Activated naive CD4-positive, alpha-beta T cell treated with anti-CD3 and anti-CD28 coated beads, Interleukin-2, amount 50 U/mL, for 72 hours (primary cell): ENCODE results near the gene CACNA1S. TPM values are rescaled to one million over a fixed set of nuclear protein-coding genes. Genes with fewer than 3 reads are reported as not detected.
A peak's percentile ranks its signal among the peaks of the same experiment; 100 is the strongest.

ENCODE experiments used
- ATAC-seq, 2 donors: fragments of 150-1000 bp; cut with Tn5 transposase; 2 replicates each; pipeline ENCODE4 v1.10.0; 2021; ENCODE audit warnings: mild to moderate bottlenecking in 2 of 2, moderate library complexity in 2 of 2
- DNase-seq, 2 donors: peaks; one replicate each; pipeline ENCODE4 v3.0.0; 2021 to 2022; ENCODE audit warnings: low spot score in 2 of 2
- H3K27ac Mint-ChIP-seq, 2 donors: one replicate each; pipeline ENCODE4 v1.8.0; 2022; ENCODE audit warnings: mild to moderate bottlenecking in 2 of 2, mixed read lengths in 2 of 2
- H3K36me3 Mint-ChIP-seq, 2 donors: one replicate each; pipeline ENCODE4 v1.8.0; 2022; ENCODE audit warnings: mixed read lengths in 2 of 2
- H3K9me3 Mint-ChIP-seq, 2 donors: one replicate each; pipeline ENCODE4 v1.8.0; 2022; ENCODE audit warnings: mixed read lengths in 2 of 2
- total RNA-seq, 2 donors: library from RNA; stranded (reverse); gene quantifications; one replicate each; pipeline ENCODE4 v1.2.3, GENCODE V29; 2022

The CACNA1S gene
- total RNA-seq, 2 donors from 2014 or later = not detected

- H3K36me3 Mint-ChIP-seq = no peaks in the 10 kb centered on the region
- H3K9me3 Mint-ChIP-seq = no peaks in the 10 kb centered on the region
- DNase-seq (no peak), ATAC-seq (no peak)
- H3K27ac Mint-ChIP-seq = no peak overlapping the region
Observed at GRCh38 chr1:201091256-201091655, 21.0 kb downstream of the CACNA1S start.

- DNase-seq (no peak), ATAC-seq (no peak)
- no peak overlapping the region for H3K27ac Mint-ChIP-seq
- no peaks in the 10 kb centered on the region for H3K36me3 Mint-ChIP-seq
- H3K9me3 Mint-ChIP-seq = no peaks in the 10 kb centered on the region
Observed at GRCh38 chr1:201090541-201090940, 21.7 kb downstream of the CACNA1S start.

DNA sequence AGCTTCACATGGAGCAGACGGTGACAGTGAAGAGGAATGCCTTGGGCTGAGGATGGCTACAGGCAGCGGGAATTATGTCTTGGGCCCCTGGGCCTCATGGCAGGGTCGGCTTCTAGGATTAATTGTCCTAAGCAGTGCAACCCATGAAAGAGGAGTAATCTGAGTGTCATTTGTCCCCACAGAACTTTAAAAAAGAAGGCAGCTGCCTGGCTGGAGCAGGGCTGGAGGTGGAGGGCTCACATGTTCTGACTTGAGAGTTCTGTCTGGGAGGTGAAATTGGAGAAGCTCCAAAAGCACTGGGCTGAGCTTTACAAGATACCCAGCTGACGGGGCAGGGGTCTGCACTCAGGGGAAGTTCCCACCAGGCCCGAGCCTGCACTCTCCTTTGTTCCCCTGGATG is 22.6 kb downstream of the CACNA1S start:
- ATAC-seq (no peak), DNase-seq (no peak)
- Mint-ChIP-seq H3K36me3 (no peaks in the 10 kb centered on the region), H3K9me3 (no peaks in the 10 kb centered on the region), H3K27ac (no peak overlapping the region)

GRCh38 chr1:201088901-201089525 is 23.2 kb downstream of the CACNA1S start:
- ATAC-seq = no peak
- Mint-ChIP-seq H3K27ac (no peak overlapping the region), H3K9me3 (no peaks in the 10 kb centered on the region), H3K36me3 (no peaks in the 10 kb centered on the region)
- no peak for DNase-seq

DNA sequence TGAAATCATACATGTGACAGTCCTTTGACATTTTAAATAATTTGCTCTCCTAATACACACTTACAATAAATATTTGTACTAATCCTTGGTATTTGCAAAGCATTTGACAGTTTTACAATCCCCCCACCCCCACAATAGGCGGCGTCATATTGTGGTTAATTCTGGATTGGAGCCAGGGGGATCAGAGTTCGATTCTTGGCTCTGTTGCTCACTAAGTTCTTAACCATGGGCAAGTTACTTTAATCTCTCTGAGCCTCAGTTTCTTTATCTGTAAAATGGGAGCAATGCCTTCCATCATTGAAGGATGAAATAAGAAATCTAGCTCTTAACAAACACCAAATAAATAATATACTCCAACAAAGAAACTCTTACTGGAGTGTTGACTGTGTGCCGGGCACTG is 23.8 kb downstream of the CACNA1S start:
- Mint-ChIP-seq H3K36me3 (no peaks in the 10 kb centered on the region), H3K9me3 (no peaks in the 10 kb centered on the region), H3K27ac (no peak overlapping the region)
- ATAC-seq (no peak), DNase-seq (no peak)

GRCh38 chr1:201085902-201086735 is 26.1 kb downstream of the CACNA1S start:
- H3K9me3 Mint-ChIP-seq = no peaks in the 10 kb centered on the region
- H3K27ac Mint-ChIP-seq = no peak overlapping the region
- H3K36me3 Mint-ChIP-seq = no peaks in the 10 kb centered on the region
- ATAC-seq = peak; percentile 80 to 85
- peak in 1 of 2 donors; percentile 36 for DNase-seq

DNA sequence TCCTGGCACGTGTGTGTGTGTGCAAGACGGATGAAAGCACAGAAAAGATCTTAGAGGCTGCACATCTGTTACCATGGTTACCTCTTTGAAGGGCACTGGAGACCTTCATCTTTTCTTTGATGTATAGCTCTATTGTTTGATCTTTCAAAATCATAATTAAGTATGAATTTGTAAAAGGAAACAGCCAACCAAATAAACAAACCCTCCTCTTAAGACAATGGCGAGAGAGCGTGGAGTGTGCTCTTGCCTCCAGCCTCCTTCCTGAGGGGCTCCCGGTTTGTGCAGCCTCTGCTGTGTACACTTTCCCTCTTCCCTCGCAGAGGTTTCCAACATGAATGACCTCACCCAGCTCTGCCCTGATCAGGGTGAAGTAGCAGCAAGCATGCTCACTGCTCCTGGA is 27.9 kb downstream of the CACNA1S start:
- H3K36me3 Mint-ChIP-seq = no peaks in the 10 kb centered on the region

GRCh38 chr1:201083741-201084140 is 28.5 kb downstream of the CACNA1S start:
- DNase-seq (no peak), ATAC-seq (no peak)
- H3K9me3 Mint-ChIP-seq = no peaks in the 10 kb centered on the region
- no peak overlapping the region for H3K27ac Mint-ChIP-seq
- H3K36me3 Mint-ChIP-seq = no peaks in the 10 kb centered on the region

More for the DNA sequence above, 27.9 kb downstream of the CACNA1S start:
- Mint-ChIP-seq H3K27ac (no peak overlapping the region), H3K9me3 (no peaks in the 10 kb centered on the region)
- DNase-seq (no peak), ATAC-seq (no peak)

DNA sequence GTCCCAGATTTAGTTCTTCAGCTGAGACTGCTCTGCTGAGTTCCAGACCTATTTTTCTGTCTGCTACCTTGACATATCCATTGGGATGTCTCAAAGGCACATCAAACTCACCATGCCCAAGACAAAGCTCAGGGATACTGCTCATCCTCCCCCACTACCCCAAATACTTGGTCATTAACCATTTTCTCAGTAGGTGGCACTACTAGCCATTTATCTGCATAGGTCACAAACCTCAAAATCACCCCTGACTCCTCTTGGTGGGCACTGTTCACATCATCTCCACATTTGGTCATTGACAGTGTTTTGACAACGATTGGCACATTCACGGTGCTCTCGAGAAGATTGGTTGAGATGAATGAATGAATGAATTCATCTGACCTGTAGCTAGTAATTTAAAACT is 32.1 kb downstream of the CACNA1S start:
- DNase-seq = no peak
- no peaks in the 10 kb centered on the region for H3K9me3 Mint-ChIP-seq
- ATAC-seq = no peak
- H3K27ac Mint-ChIP-seq = no peak overlapping the region
- no peaks in the 10 kb centered on the region for H3K36me3 Mint-ChIP-seq

GRCh38 chr1:201077736-201078135 is 34.5 kb downstream of the CACNA1S start:
- no peak overlapping the region for H3K27ac Mint-ChIP-seq
- no peaks in the 10 kb centered on the region for H3K9me3 Mint-ChIP-seq
- ATAC-seq (no peak), DNase-seq (no peak)
- H3K36me3 Mint-ChIP-seq = no peaks in the 10 kb centered on the region

GRCh38 chr1:201077116-201077515 is 35.1 kb downstream of the CACNA1S start:
- H3K36me3 Mint-ChIP-seq = no peaks in the 10 kb centered on the region
- DNase-seq = no peak
- ATAC-seq = no peak
- no peaks in the 10 kb centered on the region for H3K9me3 Mint-ChIP-seq
- peak overlapping the region; percentile 31 to 50 for H3K27ac Mint-ChIP-seq

GRCh38 chr1:201076092-201076491 is 36.1 kb downstream of the CACNA1S start:
- no peak for DNase-seq
- ATAC-seq = no peak
- H3K27ac Mint-ChIP-seq = no peak overlapping the region
- H3K9me3 Mint-ChIP-seq = no peaks in the 10 kb centered on the region
- H3K36me3 Mint-ChIP-seq = no peaks in the 10 kb centered on the region

DNA sequence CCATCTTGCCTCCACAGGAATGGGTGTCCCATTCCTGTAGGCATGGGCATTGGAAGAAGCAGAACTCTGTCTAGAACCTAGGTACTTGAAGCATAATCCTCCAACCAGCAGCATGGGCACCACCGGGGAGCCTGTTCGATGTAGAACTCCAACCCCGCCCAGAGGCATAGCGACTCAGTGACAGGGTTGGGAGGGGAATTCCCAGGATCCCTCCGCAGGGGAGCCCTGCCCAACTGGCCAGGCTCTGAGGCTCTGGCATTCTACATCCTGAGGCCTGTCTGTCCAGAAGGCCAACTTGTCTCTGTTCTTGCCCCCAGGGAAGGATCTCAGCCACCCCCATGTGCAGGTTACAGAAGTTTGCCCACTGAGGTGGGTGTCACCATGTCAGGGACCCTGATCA is 38.2 kb downstream of the CACNA1S start:
- ATAC-seq (no peak), DNase-seq (no peak)
- Mint-ChIP-seq H3K9me3 (no peaks in the 10 kb centered on the region), H3K36me3 (no peaks in the 10 kb centered on the region), H3K27ac (no peak overlapping the region)

DNA sequence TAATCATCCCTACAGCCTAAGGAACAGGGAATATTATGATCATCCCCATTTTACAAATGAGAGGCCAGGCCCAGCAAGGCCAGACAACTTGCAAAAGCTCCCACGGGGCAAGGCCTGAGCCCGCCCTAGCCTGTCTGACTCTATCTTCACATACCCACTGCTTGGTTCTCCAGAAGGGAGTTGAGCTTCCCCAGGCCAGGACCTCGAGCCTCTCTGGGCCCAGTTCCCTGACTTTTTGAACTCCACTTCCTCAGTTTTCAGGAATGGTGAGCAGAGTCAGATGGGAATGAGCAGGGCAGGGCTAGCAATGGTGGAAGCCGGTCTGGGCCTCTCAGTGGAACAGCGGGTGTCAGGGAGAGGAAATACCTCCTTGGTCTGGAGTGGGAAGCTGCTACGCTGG is 39.3 kb downstream of the CACNA1S start:
- ATAC-seq = no peak
- H3K27ac Mint-ChIP-seq = no peak overlapping the region
- no peaks in the 10 kb centered on the region for H3K9me3 Mint-ChIP-seq

DNA sequence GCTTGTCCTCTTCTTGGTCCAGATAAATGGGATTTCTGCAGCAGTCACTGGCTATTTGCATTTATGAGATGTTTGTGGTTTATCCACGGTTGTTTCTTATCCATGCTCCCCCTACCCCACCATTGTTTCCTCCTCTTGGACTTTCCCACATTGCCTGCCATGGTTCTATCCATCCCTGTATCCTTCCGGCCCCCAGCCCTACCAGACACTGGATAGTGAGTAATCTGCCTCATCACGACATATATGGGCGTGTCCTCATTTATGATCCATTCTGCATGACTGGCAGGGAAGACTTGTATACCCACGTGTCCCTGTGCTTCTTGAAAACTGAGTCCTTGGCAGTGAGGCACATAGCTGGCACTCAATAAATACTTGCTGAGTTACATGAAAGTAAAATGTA is 40.1 kb downstream of the CACNA1S start:
- ATAC-seq (no peak), DNase-seq (no peak)
- Mint-ChIP-seq H3K36me3 (no peaks in the 10 kb centered on the region), H3K27ac (no peak overlapping the region), H3K9me3 (no peaks in the 10 kb centered on the region)

More for the DNA sequence above, 39.3 kb downstream of the CACNA1S start:
- DNase-seq = no peak
- H3K36me3 Mint-ChIP-seq = no peaks in the 10 kb centered on the region

DNA sequence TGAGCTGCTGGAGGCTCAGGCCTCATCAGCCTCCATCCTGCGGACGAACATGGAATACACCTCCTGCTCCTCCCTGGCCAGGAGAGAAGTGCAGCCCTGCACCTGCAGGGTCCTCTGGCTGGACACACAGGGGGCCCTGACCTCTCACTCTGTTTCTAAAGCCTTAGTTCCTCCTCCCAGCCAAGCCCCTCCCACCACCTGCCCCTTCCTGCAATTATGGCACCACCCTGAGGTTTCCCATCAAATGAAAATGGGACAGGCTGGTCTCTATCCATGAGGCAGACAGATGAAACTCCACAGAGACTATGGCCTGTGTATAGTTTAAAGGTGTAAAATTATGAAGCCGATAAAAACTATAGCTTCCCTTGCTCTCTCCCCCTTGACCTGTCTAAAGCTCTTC is 42.6 kb downstream of the CACNA1S start:
- ATAC-seq = no peak
- no peaks in the 10 kb centered on the region for H3K9me3 Mint-ChIP-seq
- no peak for DNase-seq
- no peaks in the 10 kb centered on the region for H3K36me3 Mint-ChIP-seq
- no peak overlapping the region for H3K27ac Mint-ChIP-seq

DNA sequence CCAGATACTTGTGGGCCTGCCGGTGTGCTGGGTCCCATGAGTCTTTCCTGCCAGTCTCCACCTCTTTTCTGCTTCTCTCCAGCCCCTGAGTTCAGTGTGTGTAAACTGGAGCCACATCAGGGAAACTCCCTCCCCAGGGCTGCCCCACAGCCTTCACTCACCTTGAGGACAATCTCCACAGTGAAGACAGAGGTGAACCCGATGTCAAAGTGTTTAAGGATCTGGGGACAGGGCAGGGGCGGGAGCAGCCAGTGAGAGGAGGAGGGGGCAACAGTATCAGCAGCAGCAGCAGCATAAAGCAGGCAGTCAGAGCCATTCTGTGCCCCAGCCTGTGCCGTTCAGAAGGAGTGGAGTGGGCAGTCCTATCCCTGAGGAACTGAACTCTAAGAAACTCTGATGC is 43.2 kb downstream of the CACNA1S start:
- ATAC-seq (no peak), DNase-seq (no peak)
- Mint-ChIP-seq H3K9me3 (no peaks in the 10 kb centered on the region), H3K27ac (peak overlapping the region in 1 of 2 donors; percentile 41), H3K36me3 (no peaks in the 10 kb centered on the region)

DNA sequence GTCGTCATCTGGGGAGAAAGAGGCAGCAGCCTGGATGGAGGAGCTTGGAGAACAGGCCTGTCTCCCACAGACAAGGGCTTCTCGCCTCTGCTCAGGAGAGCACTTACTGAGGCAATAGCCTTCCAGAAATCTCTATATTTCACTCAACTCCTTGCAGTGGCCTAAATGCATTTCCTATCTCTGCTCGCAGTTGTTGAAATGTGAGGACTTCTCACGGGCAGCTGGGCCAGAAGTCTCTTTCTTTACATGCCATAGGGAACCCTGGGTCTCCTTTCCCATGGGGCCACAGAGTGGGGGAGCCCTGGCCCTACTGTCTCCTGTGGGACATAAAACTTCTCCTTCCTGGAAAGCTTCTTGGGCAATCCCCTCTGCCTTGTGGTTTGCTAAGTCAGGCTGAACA is 45.2 kb downstream of the CACNA1S start:
- no peak overlapping the region for H3K27ac Mint-ChIP-seq
- H3K36me3 Mint-ChIP-seq = no peaks in the 10 kb centered on the region
- DNase-seq (no peak), ATAC-seq (no peak)
- no peaks in the 10 kb centered on the region for H3K9me3 Mint-ChIP-seq
